ENCODE results near the gene C19orf12. TPM values are rescaled to one million over a fixed set of nuclear protein-coding genes. Genes with fewer than 3 reads are reported as not detected.
"Not testable (repeated sequence)": the region's sequence is repeated elsewhere in the genome, so short reads cannot be mapped to it uniquely, and the experiment has no call there.

Gene C19orf12
- total RNA-seq, 1 donor = 48.5 TPM

GRCh38 chr19:29712744-29713516, 2.1 kb downstream of the C19orf12 start:
- Histone ChIP-seq H3K79me2 (ENCODE audit: insufficient read depth, low read length) (peaks cover 62% of the 10 kb centered on the region), H3K4me2 (ENCODE audit: insufficient read depth, low read length) (no peak overlapping the region), H3K4me3 (ENCODE audit: insufficient read depth, low read length) (no peak overlapping the region)

GRCh38 chr19:29711584-29712132, 3.4 kb downstream of the C19orf12 start:
- peaks cover 8% of the 10 kb centered on the region for H3K36me3 ChIP-seq (ENCODE audit: insufficient read depth, low read length)
- no peaks in the 10 kb centered on the region for H3K9me3 ChIP-seq (ENCODE audit: low read depth, low read length)
- peaks cover 27% of the 10 kb centered on the region for H3K4me1 ChIP-seq (ENCODE audit: insufficient read depth, low read length)
- H2AFZ ChIP-seq (ENCODE audit: low read length) = no peak overlapping the region
- no peak overlapping the region for H3K27ac ChIP-seq (ENCODE audit: low read depth, low read length)
- H3K27me3 ChIP-seq (ENCODE audit: insufficient read depth, low read length) = no peaks in the 10 kb centered on the region
- H3K79me2 ChIP-seq (ENCODE audit: insufficient read depth, low read length) = peaks cover 71% of the 10 kb centered on the region
- DNase-seq (ENCODE audit: insufficient read length, low spot score, missing footprints) = no peak
- peaks cover 18% of the 10 kb centered on the region for H4K20me1 ChIP-seq (ENCODE audit: insufficient read depth, low read length)
- no peak for TF ChIP-seq CTCF (IDR thresholded peaks at IDR 0.05; ENCODE audit: extremely low read depth, low read depth, low read length)
- no peak overlapping the region for H3K4me3 ChIP-seq (ENCODE audit: insufficient read depth, low read length)
- no peak overlapping the region for H3K4me2 ChIP-seq (ENCODE audit: insufficient read depth, low read length)

More at GRCh38 chr19:29712744-29713516, 2.1 kb downstream of the C19orf12 start:
- Histone ChIP-seq H2AFZ (ENCODE audit: low read length) (no peak overlapping the region), H3K9me3 (ENCODE audit: low read depth, low read length) (no peaks in the 10 kb centered on the region), H3K27me3 (ENCODE audit: insufficient read depth, low read length) (no peaks in the 10 kb centered on the region), H3K4me1 (ENCODE audit: insufficient read depth, low read length) (peaks cover 27% of the 10 kb centered on the region), H3K27ac (ENCODE audit: low read depth, low read length) (no peak overlapping the region), H4K20me1 (ENCODE audit: insufficient read depth, low read length) (peaks cover 20% of the 10 kb centered on the region), H3K36me3 (ENCODE audit: insufficient read depth, low read length) (no peaks in the 10 kb centered on the region)
- no peak for DNase-seq (ENCODE audit: insufficient read length, low spot score, missing footprints)
- TF ChIP-seq CTCF (IDR thresholded peaks at IDR 0.05; ENCODE audit: extremely low read depth, low read depth, low read length) = no peak

GRCh38 chr19:29709440-29709798, 5.6 kb downstream of the C19orf12 start:
- Histone ChIP-seq H3K36me3 (ENCODE audit: insufficient read depth, low read length) (peaks cover 29% of the 10 kb centered on the region), H4K20me1 (ENCODE audit: insufficient read depth, low read length) (peaks cover 18% of the 10 kb centered on the region), H3K79me2 (ENCODE audit: insufficient read depth, low read length) (peaks cover 73% of the 10 kb centered on the region)

GRCh38 chr19:29708554-29709439, 6.3 kb downstream of the C19orf12 start:
- H4K20me1 ChIP-seq (ENCODE audit: insufficient read depth, low read length) = peaks cover 18% of the 10 kb centered on the region
- peaks cover 31% of the 10 kb centered on the region for H3K36me3 ChIP-seq (ENCODE audit: insufficient read depth, low read length)
- H3K27ac ChIP-seq (ENCODE audit: low read depth, low read length) = peak overlapping the region; percentile 74
- no peaks in the 10 kb centered on the region for H3K27me3 ChIP-seq (ENCODE audit: insufficient read depth, low read length)
- peak overlapping the region; percentile 40 for H2AFZ ChIP-seq (ENCODE audit: low read length)
- TF ChIP-seq CTCF (IDR thresholded peaks at IDR 0.05; ENCODE audit: extremely low read depth, low read depth, low read length) = no peak
- H3K4me2 ChIP-seq (ENCODE audit: insufficient read depth, low read length) = peak overlapping the region; percentile 64
- H3K4me3 ChIP-seq (ENCODE audit: insufficient read depth, low read length) = no peak overlapping the region
- no peaks in the 10 kb centered on the region for H3K9me3 ChIP-seq (ENCODE audit: low read depth, low read length)
- DNase-seq (ENCODE audit: insufficient read length, low spot score, missing footprints) = peak; percentile 84
- H3K79me2 ChIP-seq (ENCODE audit: insufficient read depth, low read length) = peaks cover 66% of the 10 kb centered on the region
- peaks cover 16% of the 10 kb centered on the region for H3K4me1 ChIP-seq (ENCODE audit: insufficient read depth, low read length)

More at GRCh38 chr19:29709440-29709798, 5.6 kb downstream of the C19orf12 start:
- H3K4me3 ChIP-seq (ENCODE audit: insufficient read depth, low read length); H3K9me3 ChIP-seq (ENCODE audit: low read depth, low read length); H3K27ac ChIP-seq (ENCODE audit: low read depth, low read length); DNase-seq (ENCODE audit: insufficient read length, low spot score, missing footprints); H3K27me3 ChIP-seq (ENCODE audit: insufficient read depth, low read length); H2AFZ ChIP-seq (ENCODE audit: low read length): not testable (repeated sequence)
- H3K4me2 ChIP-seq (ENCODE audit: insufficient read depth, low read length) = peak overlapping the region; percentile 64
- H3K4me1 ChIP-seq (ENCODE audit: insufficient read depth, low read length) = peaks cover 16% of the 10 kb centered on the region
